MM.1S (cell line): Measurements from ENCODE around the gene BICRAL.
"Not testable (repeated sequence)": the region's sequence is repeated elsewhere in the genome, so short reads cannot be mapped to it uniquely, and the experiment has no call there.

Experiments used
- DNase-seq: peaks from one replicate; pipeline ENCODE4 v3.0.0-alpha.2; 2015
- H2AFZ ChIP-seq: fragments of 300-600 bp; sonication (generic); 2 replicates; pipeline ENCODE4 v1.6.0; 2016; ENCODE audit warnings: antibody characterized with exemption, low read length
- H3F3A ChIP-seq: fragments of 300-600 bp; sonication (generic); 2 replicates; pipeline ENCODE4 v1.6.1; 2016; ENCODE audit warnings: mild to moderate bottlenecking, antibody characterized with exemption, low read length, moderate library complexity, mixed read lengths; ENCODE audit not compliant: insufficient read depth
- H3K27ac ChIP-seq: fragments of 300-600 bp; sonication (generic); 2 replicates; pipeline ENCODE4 v1.5.1; 2016; ENCODE audit warnings: mild to moderate bottlenecking, low read length
- H3K27me3 ChIP-seq: fragments of 300-600 bp; sonication (generic); replicated peaks from 2 replicates; pipeline ENCODE4 v1.6.0; 2016; ENCODE audit warnings: low read length; ENCODE audit not compliant: insufficient read depth
- H3K36me3 ChIP-seq: fragments of 300-600 bp; sonication (generic); replicated peaks from 2 replicates; pipeline ENCODE4 v1.6.1; 2016; ENCODE audit warnings: mild to moderate bottlenecking, low read length, mixed read lengths; ENCODE audit not compliant: insufficient read depth
- H3K4me1 ChIP-seq: fragments of 300-600 bp; sonication (generic); 2 replicates; pipeline ENCODE4 v1.6.1; 2016; ENCODE audit warnings: low read length, mixed read lengths
- H3K4me2 ChIP-seq: fragments of 300-600 bp; sonication (generic); 2 replicates; pipeline ENCODE4 v1.6.0; 2016; ENCODE audit warnings: low read depth, low read length
- H3K4me3 ChIP-seq: fragments of 300-600 bp; sonication (generic); 2 replicates; pipeline ENCODE4 v1.5.1; 2016; ENCODE audit warnings: low read length, mixed read lengths
- H3K79me2 ChIP-seq: fragments of 300-600 bp; sonication (generic); 2 replicates; pipeline ENCODE4 v1.6.1; 2016; ENCODE audit warnings: mixed run types, low read length, mixed read lengths
- H3K9ac ChIP-seq: fragments of 300-600 bp; sonication (generic); 2 replicates; pipeline ENCODE4 v1.6.1; 2016; ENCODE audit warnings: low read length, mixed read lengths
- H3K9me2 ChIP-seq: fragments of 300-600 bp; sonication (generic); replicated peaks from 2 replicates; pipeline ENCODE4 v1.6.1; 2016; ENCODE audit warnings: mild to moderate bottlenecking, low read length, mixed read lengths; ENCODE audit not compliant: insufficient read depth
- H3K9me3 ChIP-seq: fragments of 300-600 bp; sonication (generic); replicated peaks from 2 replicates; pipeline ENCODE4 v1.6.1; 2016; ENCODE audit warnings: mild to moderate bottlenecking, low read length, mixed read lengths; ENCODE audit not compliant: insufficient read depth
- H4K20me1 ChIP-seq: fragments of 300-600 bp; sonication (generic); 2 replicates; pipeline ENCODE4 v1.6.1; 2016; ENCODE audit warnings: mild to moderate bottlenecking, low read length, moderate library complexity, mixed read lengths; ENCODE audit not compliant: insufficient read depth
- EZH2 ChIP-seq: fragments of 300-600 bp; sonication (generic); optimal IDR thresholded peaks from 2 replicates; pipeline ENCODE3; 2017; ENCODE audit warnings: low read depth, mild to moderate bottlenecking, antibody characterized with exemption, low read length, mixed read lengths
- EZH2phosphoT487 ChIP-seq: fragments of 300-600 bp; sonication (generic); IDR thresholded peaks from 2 replicates; pipeline ENCODE4 v1.6.1; 2018; ENCODE audit warnings: antibody characterized with exemption, low read length
- TF ChIP-seq, protein P1 (sequence below): fragments of 300-600 bp; sonication (generic); IDR thresholded peaks from 2 replicates; pipeline ENCODE4 v1.5.1; 2016; ENCODE audit warnings: antibody characterized with exemption, low read length, mixed read lengths

BICRAL gene

DNA sequence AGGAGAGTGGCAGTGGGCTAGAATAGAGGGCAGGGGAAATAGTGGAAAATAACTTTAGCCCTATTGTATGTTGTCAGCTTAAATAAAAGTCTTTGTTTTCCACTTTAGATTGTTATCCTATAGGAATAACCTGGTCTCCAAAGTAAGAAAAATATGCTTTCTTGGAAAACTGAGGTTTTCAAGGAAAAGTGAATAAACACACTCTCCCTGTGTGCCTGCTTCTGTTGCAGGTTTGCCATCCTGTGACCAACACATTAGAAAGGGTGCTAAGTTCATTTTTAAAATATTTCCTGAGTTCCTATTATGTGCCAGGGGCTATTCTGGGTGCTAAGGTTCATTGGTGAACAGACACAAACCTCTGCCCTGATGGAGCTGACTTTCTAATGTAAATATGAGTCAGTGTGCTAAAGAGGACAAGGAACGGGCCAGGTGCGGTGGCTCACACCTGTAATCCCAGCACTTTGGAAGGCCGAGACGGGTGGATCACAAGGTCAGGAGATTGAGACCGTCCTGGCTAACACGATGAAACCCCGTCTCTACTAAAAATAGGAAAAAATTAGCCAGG is 23.5 kb downstream of the BICRAL start:
- Histone ChIP-seq H3F3A (no peaks in the 10 kb centered on the region), H3K4me1 (no peaks in the 10 kb centered on the region), H4K20me1 (no peaks in the 10 kb centered on the region), H3K4me2 (no peak overlapping the region), H3K27me3 (no peaks in the 10 kb centered on the region), H3K9ac (no peak overlapping the region), H3K9me3 (no peaks in the 10 kb centered on the region), H3K27ac (no peak overlapping the region), H3K36me3 (no peaks in the 10 kb centered on the region), H3K4me3 (no peak overlapping the region), H3K79me2 (peaks cover 33% of the 10 kb centered on the region), H2AFZ (no peak overlapping the region), H3K9me2 (no peaks in the 10 kb centered on the region)
- TF ChIP-seq EZH2phosphoT487 (no peak), EZH2 (no peak)
- TF ChIP-seq, protein P1, sequence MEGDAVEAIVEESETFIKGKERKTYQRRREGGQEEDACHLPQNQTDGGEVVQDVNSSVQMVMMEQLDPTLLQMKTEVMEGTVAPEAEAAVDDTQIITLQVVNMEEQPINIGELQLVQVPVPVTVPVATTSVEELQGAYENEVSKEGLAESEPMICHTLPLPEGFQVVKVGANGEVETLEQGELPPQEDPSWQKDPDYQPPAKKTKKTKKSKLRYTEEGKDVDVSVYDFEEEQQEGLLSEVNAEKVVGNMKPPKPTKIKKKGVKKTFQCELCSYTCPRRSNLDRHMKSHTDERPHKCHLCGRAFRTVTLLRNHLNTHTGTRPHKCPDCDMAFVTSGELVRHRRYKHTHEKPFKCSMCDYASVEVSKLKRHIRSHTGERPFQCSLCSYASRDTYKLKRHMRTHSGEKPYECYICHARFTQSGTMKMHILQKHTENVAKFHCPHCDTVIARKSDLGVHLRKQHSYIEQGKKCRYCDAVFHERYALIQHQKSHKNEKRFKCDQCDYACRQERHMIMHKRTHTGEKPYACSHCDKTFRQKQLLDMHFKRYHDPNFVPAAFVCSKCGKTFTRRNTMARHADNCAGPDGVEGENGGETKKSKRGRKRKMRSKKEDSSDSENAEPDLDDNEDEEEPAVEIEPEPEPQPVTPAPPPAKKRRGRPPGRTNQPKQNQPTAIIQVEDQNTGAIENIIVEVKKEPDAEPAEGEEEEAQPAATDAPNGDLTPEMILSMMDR = no peak
- DNase-seq = no peak

DNA sequence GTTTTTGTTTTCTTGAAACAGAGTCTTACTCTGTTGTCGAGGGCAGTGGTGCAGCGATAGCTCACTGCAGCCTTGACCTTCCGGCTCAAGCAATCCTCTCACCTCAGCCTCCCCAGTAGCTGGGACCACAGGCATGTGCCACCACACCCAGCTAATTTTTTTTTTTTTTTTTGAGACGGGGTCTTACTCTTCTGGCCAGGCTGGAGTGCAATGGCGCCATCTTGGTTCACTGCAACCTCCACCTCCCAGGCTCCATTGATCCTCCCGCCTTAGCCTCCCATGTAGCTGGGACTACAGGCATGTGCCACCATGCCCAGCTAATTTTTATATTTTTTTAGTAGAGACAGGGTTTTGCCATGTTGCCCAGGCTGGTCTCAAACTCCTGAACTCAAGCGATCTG is 24.5 kb downstream of the BICRAL start:
- not testable (repeated sequence) for H3K27me3 ChIP-seq, H3K9me3 ChIP-seq, H3F3A ChIP-seq, H3K4me2 ChIP-seq, H3K4me1 ChIP-seq, H3K9ac ChIP-seq, H4K20me1 ChIP-seq, H3K4me3 ChIP-seq, H3K9me2 ChIP-seq, DNase-seq, H2AFZ ChIP-seq, H3K27ac ChIP-seq, H3K36me3 ChIP-seq
- H3K79me2 ChIP-seq = peaks cover 35% of the 10 kb centered on the region

DNA sequence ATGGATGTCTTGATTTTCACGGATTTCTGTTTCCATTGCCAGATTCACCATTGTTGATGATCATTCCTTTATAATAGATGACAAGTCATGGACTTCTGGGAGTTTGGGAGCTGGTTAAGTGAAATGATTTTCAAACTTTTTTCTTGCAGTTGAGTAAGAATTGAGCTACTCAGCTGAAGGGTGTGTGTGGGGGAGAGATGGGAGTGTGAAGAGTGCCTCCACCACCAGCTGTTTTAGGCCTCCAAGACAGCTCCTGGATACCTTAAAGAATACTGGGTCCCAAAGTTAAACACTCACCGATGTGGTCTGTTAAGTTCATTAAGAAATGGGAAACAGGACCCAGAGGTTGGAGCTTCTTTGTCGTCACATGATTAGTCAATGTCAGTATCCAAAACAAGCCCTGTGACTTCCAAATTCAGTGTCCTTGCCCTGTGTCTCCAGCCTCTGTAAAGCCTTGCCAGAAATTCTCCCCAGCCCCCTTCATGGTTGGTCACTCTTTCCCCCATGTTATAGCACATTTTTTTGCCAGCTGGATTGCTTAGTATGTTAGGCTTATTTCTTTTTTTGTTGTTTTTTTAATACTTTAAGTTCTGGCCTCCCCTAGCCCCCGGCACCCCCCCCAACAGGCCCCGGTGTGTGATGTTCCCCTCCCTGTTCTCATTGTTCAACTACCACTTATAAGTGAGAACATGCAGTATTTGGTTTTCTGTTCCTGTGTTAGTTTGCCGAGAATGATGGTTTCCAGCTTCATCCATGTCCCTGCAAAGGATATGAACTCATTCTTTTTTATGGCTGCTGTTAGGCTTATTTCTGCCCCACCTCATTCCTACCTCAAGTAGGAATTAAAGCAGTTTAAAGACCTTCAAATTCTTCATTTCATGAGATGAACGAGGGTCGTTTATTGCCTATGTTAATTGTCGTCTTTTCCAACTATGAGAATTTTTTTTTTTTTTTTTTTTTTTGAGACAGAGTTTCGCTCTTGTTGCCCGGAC is 26.9 kb downstream of the BICRAL start:
- H3K27me3 ChIP-seq = no peaks in the 10 kb centered on the region
- no peaks in the 10 kb centered on the region for H3K9me2 ChIP-seq
- H3K4me3 ChIP-seq = no peak overlapping the region
- H4K20me1 ChIP-seq = no peaks in the 10 kb centered on the region
- no peaks in the 10 kb centered on the region for H3K4me1 ChIP-seq
- DNase-seq = no peak
- H2AFZ ChIP-seq = no peak overlapping the region
- TF ChIP-seq, protein P1 = no peak
- TF ChIP-seq EZH2 (no peak), EZH2phosphoT487 (no peak)
- no peak overlapping the region for H3K27ac ChIP-seq
- no peaks in the 10 kb centered on the region for H3K36me3 ChIP-seq
- H3K79me2 ChIP-seq = peaks cover 27% of the 10 kb centered on the region
- H3K9me3 ChIP-seq = no peaks in the 10 kb centered on the region
- no peaks in the 10 kb centered on the region for H3F3A ChIP-seq
- no peak overlapping the region for H3K4me2 ChIP-seq
- no peak overlapping the region for H3K9ac ChIP-seq
